HG03196 (cell line): ENCODE results near the gene SOAT2.
"Not testable (repeated sequence)": the region's sequence is repeated elsewhere in the genome, so short reads cannot be mapped to it uniquely, and the experiment has no call there.

Experiments used
- ATAC-seq: cut with Tn5 transposase; IDR thresholded peaks from one replicate; pipeline ENCODE4 v1.9.1; 2021; ENCODE audit not compliant: unreplicated experiment

The SOAT2 gene

GRCh38 chr12:53101931-53102781 is 1.1 kb upstream of the SOAT2 start:
- no peak for ATAC-seq

GRCh38 chr12:53103860-53104305 is 597 bp downstream of the SOAT2 start:
- ATAC-seq: no peak

- ATAC-seq: no peak
These were observed 2.0 kb downstream of the SOAT2 start for GRCh38 chr12:53105256-53105655.

- ATAC-seq: no peak
These were observed 2.6 kb downstream of the SOAT2 start for GRCh38 chr12:53105712-53106439.

GRCh38 chr12:53107122-53107521 is 3.8 kb downstream of the SOAT2 start:
- ATAC-seq: no peak

- not testable (repeated sequence) for ATAC-seq
These were observed 9.1 kb downstream of the SOAT2 start for GRCh38 chr12:53112431-53112830.

- no peak for ATAC-seq
These were observed 9.9 kb downstream of the SOAT2 start for GRCh38 chr12:53113136-53113705.

- no peak for ATAC-seq
These were observed 10.7 kb downstream of the SOAT2 start for GRCh38 chr12:53113951-53114350.

GRCh38 chr12:53115112-53115890 is 12.0 kb downstream of the SOAT2 start:
- ATAC-seq: no peak

- no peak for ATAC-seq
These were observed 12.8 kb downstream of the SOAT2 start for GRCh38 chr12:53115891-53116648.

- ATAC-seq: no peak
These were observed 15.5 kb downstream of the SOAT2 start for GRCh38 chr12:53118751-53119300.

- ATAC-seq: no peak
These were observed 17.6 kb downstream of the SOAT2 start for GRCh38 chr12:53120685-53121525.

GRCh38 chr12:53122961-53123468 is 19.7 kb downstream of the SOAT2 start:
- ATAC-seq: no peak

GRCh38 chr12:53123578-53124351 is 20.5 kb downstream of the SOAT2 start:
- no peak for ATAC-seq

- ATAC-seq: no peak
These were observed 21.1 kb downstream of the SOAT2 start for GRCh38 chr12:53124352-53124723.

GRCh38 chr12:53127169-53127568 is 23.9 kb downstream of the SOAT2 start:
- no peak for ATAC-seq

- ATAC-seq: no peak
These were observed 25.7 kb downstream of the SOAT2 start for GRCh38 chr12:53128780-53129569.
